B cell (primary cell): Measurements from ENCODE around the gene TCEAL4. TPM values are rescaled to one million over a fixed set of nuclear protein-coding genes. Genes with fewer than 3 reads are reported as not detected.

Source experiments
- ATAC-seq: fragments of 200-7000 bp; cut with Tn5 transposase; one replicate; pipeline ENCODE4 v1.10.0; 2021; ENCODE audit warnings: low read depth, mild to moderate bottlenecking, moderate number of reproducible peaks, moderate library complexity
- CTCF ChIA-PET: fragments of 350-600 bp; sonication (Branson Sonifier 250); formaldehyde crosslinking; loops from one replicate; lab custom pipeline; 2021; ENCODE audit warnings: antibody characterized with exemption, inconsistent platforms; lab: Charles Lee
- POLR2A ChIA-PET: fragments of 350-600 bp; sonication (Branson Sonifier 250); formaldehyde crosslinking; loops from one replicate; lab custom pipeline; 2021; ENCODE audit warnings: antibody characterized with exemption; lab: Charles Lee
- DNase-seq: peaks from one replicate; pipeline ENCODE4 v3.0.0; 2013
- H2AFZ ChIP-seq: 2 replicates; pipeline ENCODE4 v1.6.1; 2012; ENCODE audit warnings: mild to moderate bottlenecking, low read depth, low read length; ENCODE audit not compliant: insufficient read depth, poor library complexity, severe bottlenecking
- H3K27ac ChIP-seq, 2 donors: 1 replicate in 1 of 2; 2 replicates in 1 of 2; pipeline ENCODE4 v1.5.1; 2012 to 2013; ENCODE audit warnings: low read length in 2 of 2, mild to moderate bottlenecking in 2 of 2, moderate library complexity in 1 of 2
- H3K27me3 ChIP-seq, 4 experiments: fragments of 200-600 bp in 1 of 4; sonication (generic) in 1 of 4; replicated peaks in 1 of 4; 1 replicate in 2 of 4; 2 replicates in 2 of 4; pipeline versions ENCODE4 v1.6.1 to v1.7.0; 2013 to 2016; ENCODE audit warnings: low read length in 3 of 4, mild to moderate bottlenecking in 2 of 4, mixed read lengths in 1 of 4, moderate library complexity in 1 of 4; ENCODE audit not compliant: insufficient read depth in 4 of 4, control insufficient read depth in 3 of 4; ENCODE audit errors: control extremely low read depth in 1 of 4
- H3K36me3 ChIP-seq, 2 experiments: replicated peaks in 1 of 2; 1 replicate in 1 of 2; 2 replicates in 1 of 2; pipeline versions ENCODE4 v1.6.1 to v1.7.1; 2013; ENCODE audit warnings: low read length in 1 of 2; ENCODE audit not compliant: insufficient read depth in 2 of 2, control insufficient read depth in 1 of 2; ENCODE audit errors: control extremely low read depth in 1 of 2, extremely low read depth in 1 of 2
- H3K4me1 ChIP-seq, 2 donors: fragments of 200-600 bp in 1 of 2; sonication (generic) in 1 of 2; 1 replicate in 1 of 2; 2 replicates in 1 of 2; pipeline versions ENCODE4 v1.5.1 to v1.6.1; 2013 to 2017; ENCODE audit warnings: low read length in 2 of 2; ENCODE audit not compliant: control insufficient read depth in 2 of 2, insufficient read depth in 2 of 2
- H3K4me2 ChIP-seq: replicated peaks from 2 replicates; pipeline ENCODE3; 2012; ENCODE audit warnings: mild to moderate bottlenecking, low read depth, low read length; ENCODE audit not compliant: poor library complexity, severe bottlenecking
- H3K4me3 ChIP-seq, 5 experiments: fragments of 200-600 bp in 1 of 5; sonication (generic) in 1 of 5; 1 replicate in 3 of 5; 2 replicates in 2 of 5; pipeline versions ENCODE4 v1.5.1 to v1.7.0; 2011 to 2016; ENCODE audit warnings: low read length in 4 of 5, mild to moderate bottlenecking in 4 of 5, low read depth in 2 of 5, control low read depth in 1 of 5, moderate library complexity in 1 of 5; ENCODE audit not compliant: insufficient read depth in 1 of 5; ENCODE audit errors: control extremely low read depth in 1 of 5, extremely low read depth in 1 of 5
- H3K79me2 ChIP-seq: fragments of 200-600 bp; sonication (generic); one replicate; pipeline ENCODE4 v1.6.0; 2016; ENCODE audit warnings: low read length; ENCODE audit not compliant: control insufficient read depth, insufficient read depth
- H3K9ac ChIP-seq: fragments of 200-600 bp; sonication (generic); 2 replicates; pipeline ENCODE4 v1.6.1; 2017; ENCODE audit warnings: mild to moderate bottlenecking, low read length, moderate library complexity
- H3K9me3 ChIP-seq, 3 donors: one replicate each; pipeline versions ENCODE4 v1.6.1 to v1.7.1; 2013; ENCODE audit warnings: low read length in 2 of 3; ENCODE audit not compliant: control insufficient read depth in 2 of 3, insufficient read depth in 1 of 3; ENCODE audit errors: control extremely low read depth in 1 of 3
- H4K20me1 ChIP-seq: 2 replicates; pipeline ENCODE4 v1.6.0; 2012; ENCODE audit warnings: mild to moderate bottlenecking, low read length; ENCODE audit not compliant: insufficient read depth, control insufficient read depth, poor library complexity, severe bottlenecking
- H3K27ac Mint-ChIP-seq: one replicate; pipeline ENCODE4 v1.8.0; 2021; ENCODE audit warnings: mixed read lengths
- H3K27me3 Mint-ChIP-seq: one replicate; pipeline ENCODE4 v1.8.0; 2021; ENCODE audit warnings: mixed read lengths
- H3K4me1 Mint-ChIP-seq: one replicate; pipeline ENCODE4 v1.8.0; 2021; ENCODE audit warnings: mixed read lengths
- H3K4me3 Mint-ChIP-seq: one replicate; pipeline ENCODE4 v1.8.0; 2021; ENCODE audit warnings: mixed read lengths
- H3K9me3 Mint-ChIP-seq: one replicate; pipeline ENCODE4 v1.8.0; 2022; ENCODE audit warnings: mixed read lengths; ENCODE audit not compliant: insufficient read depth
- EZH2 ChIP-seq: IDR thresholded peaks from 2 replicates; pipeline ENCODE4 v1.6.1; 2012; ENCODE audit warnings: borderline replicate concordance, low read depth, mild to moderate bottlenecking, moderate library complexity, low read length; ENCODE audit not compliant: insufficient read depth, poor library complexity, severe bottlenecking
- WGBS: methylation state at CpG from one replicate; pipeline ENCODE4 v1.1.5; 2013; ENCODE audit warnings: missing lambda C conversion rate; ENCODE audit not compliant: insufficient coverage; 5-methylcytosine and 5-hydroxymethylcytosine counted together
- intact Hi-C: fragments of 100-400 bp; cut with micrococcal nuclease; formaldehyde crosslinking; loops from one replicate; pipeline ENCODE4 v1.10.0; 2022
- polyA plus RNA-seq: library from polyadenylated mRNA; depleted of rRNA; stranded (reverse); fragments of >200 nt; gene quantifications from 2 replicates; pipeline ENCODE4 v1.2.3, GENCODE V29; 2012
- total RNA-seq, 2 donors: library from RNA; stranded (reverse); fragments of 120-200 nt in 1 of 2; gene quantifications; 1 replicate in 1 of 2; 2 replicates in 1 of 2; pipeline versions ENCODE4 v1.2.3 to v1.2.4, GENCODE V29; 2013 to 2022
- TF ChIP-seq, protein P1 (sequence below): fragments of 200-600 bp; IDR thresholded peaks from one replicate; pipeline ENCODE4 v1.8.0; 2022; ENCODE audit warnings: antibody characterized with exemption, mild to moderate bottlenecking

TCEAL4 gene
- total and polyA plus RNA-seq, 2 donors (not counting 1 experiment from before 2014, with no cell fraction given), result 3.0 to 23.1 TPM

GRCh38 chrX:103615781-103616371 is 30.6 kb downstream of the TCEAL4 start:
- Mint-ChIP-seq H3K27ac (no peak overlapping the region), H3K9me3 (no peaks in the 10 kb centered on the region), H3K4me3 (no peak overlapping the region), H3K27me3 (no peaks in the 10 kb centered on the region), H3K4me1 (no peaks in the 10 kb centered on the region)
- Histone ChIP-seq H2AFZ (no peak overlapping the region), H3K27ac (no peak overlapping the region), H3K27me3 (no peaks in the 10 kb centered on the region), H3K79me2 (no peaks in the 10 kb centered on the region), H4K20me1 (no peaks in the 10 kb centered on the region), H3K4me3 (no peak overlapping the region), H3K4me2 (no peak overlapping the region), H3K9me3 (no peaks in the 10 kb centered on the region), H3K4me1 (no peaks in the 10 kb centered on the region), H3K9ac (no peak overlapping the region), H3K36me3 (no peaks in the 10 kb centered on the region)
- ATAC-seq (no peak), DNase-seq (no peak)
- intact Hi-C loops, result no loop called here
- ChIA-PET POLR2A (no interaction called here), CTCF (no interaction called here)
- no peak for TF ChIP-seq EZH2
- TF ChIP-seq, protein P1, sequence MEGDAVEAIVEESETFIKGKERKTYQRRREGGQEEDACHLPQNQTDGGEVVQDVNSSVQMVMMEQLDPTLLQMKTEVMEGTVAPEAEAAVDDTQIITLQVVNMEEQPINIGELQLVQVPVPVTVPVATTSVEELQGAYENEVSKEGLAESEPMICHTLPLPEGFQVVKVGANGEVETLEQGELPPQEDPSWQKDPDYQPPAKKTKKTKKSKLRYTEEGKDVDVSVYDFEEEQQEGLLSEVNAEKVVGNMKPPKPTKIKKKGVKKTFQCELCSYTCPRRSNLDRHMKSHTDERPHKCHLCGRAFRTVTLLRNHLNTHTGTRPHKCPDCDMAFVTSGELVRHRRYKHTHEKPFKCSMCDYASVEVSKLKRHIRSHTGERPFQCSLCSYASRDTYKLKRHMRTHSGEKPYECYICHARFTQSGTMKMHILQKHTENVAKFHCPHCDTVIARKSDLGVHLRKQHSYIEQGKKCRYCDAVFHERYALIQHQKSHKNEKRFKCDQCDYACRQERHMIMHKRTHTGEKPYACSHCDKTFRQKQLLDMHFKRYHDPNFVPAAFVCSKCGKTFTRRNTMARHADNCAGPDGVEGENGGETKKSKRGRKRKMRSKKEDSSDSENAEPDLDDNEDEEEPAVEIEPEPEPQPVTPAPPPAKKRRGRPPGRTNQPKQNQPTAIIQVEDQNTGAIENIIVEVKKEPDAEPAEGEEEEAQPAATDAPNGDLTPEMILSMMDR, result no peak

GRCh38 chrX:103616676-103617186 is 31.4 kb downstream of the TCEAL4 start:
- Histone ChIP-seq H3K79me2 (no peaks in the 10 kb centered on the region), H3K4me1 (no peaks in the 10 kb centered on the region), H3K4me3 (no peak overlapping the region), H2AFZ (no peak overlapping the region), H3K27ac (no peak overlapping the region), H3K36me3 (no peaks in the 10 kb centered on the region), H4K20me1 (no peaks in the 10 kb centered on the region), H3K9me3 (no peaks in the 10 kb centered on the region), H3K4me2 (no peak overlapping the region), H3K9ac (no peak overlapping the region), H3K27me3 (no peaks in the 10 kb centered on the region)
- no peaks in the 10 kb centered on the region for H3K27me3 Mint-ChIP-seq
- ATAC-seq (no peak), DNase-seq (no peak)
- TF ChIP-seq, protein P1, result no peak
- no peak for TF ChIP-seq EZH2
- intact Hi-C loops, result no loop called here
- no CpG with 5 or more reads among the region's 1 CpG for WGBS
- H3K4me1 Mint-ChIP-seq, result no peaks in the 10 kb centered on the region
- no peak overlapping the region for H3K27ac Mint-ChIP-seq
- CTCF ChIA-PET, result no interaction called here
- H3K9me3 Mint-ChIP-seq, result no peaks in the 10 kb centered on the region
- POLR2A ChIA-PET, result no interaction called here
- no peak overlapping the region for H3K4me3 Mint-ChIP-seq
